GM12878 (cell line): ENCODE data around the gene TMEM272. TPM values are rescaled to one million over a fixed set of nuclear protein-coding genes. Genes with fewer than 3 reads are reported as not detected.

Source experiments
- ATAC-seq: fragments of 200-7000 bp; cut with Tn5 transposase; 3 replicates; pipeline ENCODE4 v1.9.1; 2020; ENCODE audit warnings: mild to moderate bottlenecking, moderate library complexity
- BruUV-seq: library from RNA; stranded (reverse); fragments of 400-500 nt; replicated peaks from 2 replicates; lab custom pipeline; 2021; lab: Mats Ljungman, UMichigan
- CTCF ChIA-PET: fragments of 300-600 bp; sonication (Branson Sonifier 250); formaldehyde crosslinking; extraction: SDS; loops from one replicate; lab custom pipeline; 2021; ENCODE audit warnings: inconsistent platforms; lab: Yijun Ruan, JAX
- POLR2A ChIA-PET: fragments of 350-600 bp; formaldehyde crosslinking; extraction: SDS; loops from one replicate; lab custom pipeline; 2021; ENCODE audit warnings: inconsistent platforms; lab: Charles Lee
- RAD21 ChIA-PET: fragments of 300-600 bp; sonication (Branson Sonifier 250); formaldehyde crosslinking; loops from one replicate; lab custom pipeline; 2023; ENCODE audit warnings: antibody characterized with exemption; ENCODE audit not compliant: unreplicated experiment; lab: Charles Lee
- SMC1A ChIA-PET: fragments of 300-600 bp; sonication (Branson Sonifier 250); formaldehyde crosslinking; loops from one replicate; lab custom pipeline; 2023; ENCODE audit not compliant: unreplicated experiment, uncharacterized antibody; lab: Charles Lee
- DNase-seq: peaks from one replicate; pipeline ENCODE4 v3.0.0-alpha.2; 2011; ENCODE audit warnings: low read depth, low spot score
- FAIRE-seq: peaks from 3 replicates; lab custom pipeline; 2011; peaks lifted over from hg19 to GRCh38; lab: Jason Lieb, UNC
- H2AFZ ChIP-seq: 2 replicates; pipeline ENCODE4 v1.6.0; 2011; ENCODE audit warnings: low read depth, low read length, control low read depth; ENCODE audit not compliant: control insufficient read depth
- H3K27ac ChIP-seq: 2 replicates; pipeline ENCODE4 v1.5.1; 2011; ENCODE audit warnings: control low read depth; ENCODE audit not compliant: control insufficient read depth, insufficient read depth
- H3K27me3 ChIP-seq, 2 experiments: replicated peaks in 1 of 2; 2 replicates each; pipeline versions ENCODE4 v1.6.0 to v1.6.1; 2011; ENCODE audit warnings: low read length in 1 of 2; ENCODE audit not compliant: control insufficient read depth in 2 of 2, insufficient read depth in 2 of 2
- H3K36me3 ChIP-seq, 2 experiments: 2 replicates each; pipeline ENCODE4 v1.5.1; 2011; ENCODE audit warnings: low read length in 1 of 2; ENCODE audit not compliant: control insufficient read depth in 2 of 2, insufficient read depth in 2 of 2
- H3K4me1 ChIP-seq: 2 replicates; pipeline ENCODE4 v1.6.1; 2011; ENCODE audit warnings: mild to moderate bottlenecking, low read length, moderate library complexity, mixed read lengths; ENCODE audit not compliant: control insufficient read depth, insufficient read depth
- H3K4me2 ChIP-seq: 2 replicates; pipeline ENCODE4 v1.6.0; 2011; ENCODE audit warnings: control low read depth; ENCODE audit not compliant: control insufficient read depth, insufficient read depth
- H3K4me3 ChIP-seq: fragments of 200-600 bp; sonication (generic); 2 replicates; pipeline ENCODE4 v1.5.1; 2016
- H3K79me2 ChIP-seq: 2 replicates; pipeline ENCODE4 v1.6.0; 2011; ENCODE audit warnings: low read length; ENCODE audit not compliant: control insufficient read depth, insufficient read depth
- H3K9ac ChIP-seq: 2 replicates; pipeline ENCODE4 v1.8.0; 2011; ENCODE audit warnings: low read length, control low read depth, mixed read lengths; ENCODE audit not compliant: control insufficient read depth, insufficient read depth
- H3K9me3 ChIP-seq: replicated peaks from 3 replicates; pipeline ENCODE4 v1.5.1; 2011; ENCODE audit warnings: mild to moderate bottlenecking, low read length; ENCODE audit not compliant: control insufficient read depth, insufficient read depth
- H4K20me1 ChIP-seq: 2 replicates; pipeline ENCODE4 v1.6.0; 2011; ENCODE audit not compliant: control insufficient read depth, insufficient read depth
- CHD1 ChIP-seq: IDR thresholded peaks from 2 replicates; pipeline ENCODE4 v1.6.1; 2012; ENCODE audit warnings: low read depth, low read length, improper control_type of control experiment
- ETV6 ChIP-seq, 2 experiments: fragments of 450-650 bp in 1 of 2; IDR thresholded peaks in 1 of 2; conservative IDR thresholded peaks in 1 of 2; 2 replicates each; pipeline ENCODE4 v1.6.1; 2014; ENCODE audit warnings: antibody characterized with exemption in 1 of 2, borderline replicate concordance in 1 of 2, low read depth in 1 of 2, mild to moderate bottlenecking in 1 of 2, moderate library complexity in 1 of 2
- MTA2 ChIP-seq: fragments of 450-650 bp; IDR thresholded peaks from 2 replicates; pipeline ENCODE4 v1.6.1; 2016; ENCODE audit warnings: low read depth, mild to moderate bottlenecking, moderate library complexity
- NR2C1 ChIP-seq: fragments of 450-650 bp; IDR thresholded peaks from 2 replicates; pipeline ENCODE4 v1.6.1; 2017; ENCODE audit warnings: antibody characterized with exemption, mild to moderate bottlenecking, moderate library complexity
- RB1 ChIP-seq: fragments of 450-650 bp; formaldehyde crosslinking; IDR thresholded peaks from 2 replicates; pipeline ENCODE4 v1.6.1; 2017; ENCODE audit warnings: mild to moderate bottlenecking, borderline replicate concordance
- RCOR1 ChIP-seq: conservative IDR thresholded peaks from 2 replicates; pipeline ENCODE4 v1.6.1; 2012; ENCODE audit warnings: low read depth, low read length, improper control_type of control experiment
- ZNF207 ChIP-seq: fragments of 450-650 bp; IDR thresholded peaks from 2 replicates; pipeline ENCODE4 v1.6.1; 2014; ENCODE audit warnings: antibody characterized with exemption, mild to moderate bottlenecking, borderline replicate concordance
- ZSCAN29 ChIP-seq: fragments of 450-650 bp; IDR thresholded peaks from 2 replicates; pipeline ENCODE4 v1.6.1; 2017; ENCODE audit warnings: mild to moderate bottlenecking, moderate library complexity
- WGBS: methylation state at CpG from one replicate; pipeline ENCODE4 v1.1.6; 2016; ENCODE audit warnings: low lambda C conversion rate; ENCODE audit not compliant: insufficient replicate concordance, insufficient coverage; ENCODE audit errors: missing lambda C conversion rate; 5-methylcytosine and 5-hydroxymethylcytosine counted together
- in situ Hi-C: fragments of 300-500 bp; cut with MboI; formaldehyde crosslinking; loops from 9 replicates; pipeline ENCODE4 v1.14.3; 2018; ENCODE audit warnings: mixed read lengths
- intact Hi-C: fragments of 100-400 bp; cut with micrococcal nuclease; formaldehyde crosslinking; loops from one replicate; pipeline ENCODE4 v1.14.2; 2022; ENCODE audit not compliant: unreplicated experiment
- polyA plus RNA-seq, 11 experiments: library from polyadenylated mRNA; depleted of rRNA in 4 of 11; unstranded in 6 of 11; stranded (reverse) in 5 of 11; fragments of >200 nt; fragmentation: Nextera tagmentation in 4 of 11; fragmentation: Illumina TruSeq in 1 of 11; extraction: Ambion mirVana in 4 of 11; extraction: Trizol in 1 of 11; gene quantifications; 1 replicate in 1 of 11; 2 replicates in 10 of 11; pipeline versions ENCODE4 v1.2.1 to v1.2.3, GENCODE V29; 2011 to 2016; ENCODE audit warnings: inconsistent platforms in 2 of 11, missing spikeins in 2 of 11, low read depth in 1 of 11
- total RNA-seq, 4 experiments: library from RNA; depleted of rRNA in 3 of 4; stranded (reverse); fragments of >200 nt in 3 of 4; fragmentation: Illumina TruSeq in 1 of 4; extraction: Trizol in 1 of 4; gene quantifications; 2 replicates each; pipeline versions ENCODE4 v1.2.1 to v1.2.3, GENCODE V29; 2013 to 2021
- TF ChIP-seq, protein P1 (sequence below): fragments of 450-650 bp; IDR thresholded peaks from 2 replicates; pipeline ENCODE4 v1.6.1; 2017; ENCODE audit warnings: mild to moderate bottlenecking, moderate library complexity

Gene TMEM272
- total and polyA plus RNA-seq, 10 of the 15 experiments (the other 5 are each of a cell fraction or from before 2014, with no cell fraction given) = 0.01 to 0.04 TPM; not detected in 8

DNA sequence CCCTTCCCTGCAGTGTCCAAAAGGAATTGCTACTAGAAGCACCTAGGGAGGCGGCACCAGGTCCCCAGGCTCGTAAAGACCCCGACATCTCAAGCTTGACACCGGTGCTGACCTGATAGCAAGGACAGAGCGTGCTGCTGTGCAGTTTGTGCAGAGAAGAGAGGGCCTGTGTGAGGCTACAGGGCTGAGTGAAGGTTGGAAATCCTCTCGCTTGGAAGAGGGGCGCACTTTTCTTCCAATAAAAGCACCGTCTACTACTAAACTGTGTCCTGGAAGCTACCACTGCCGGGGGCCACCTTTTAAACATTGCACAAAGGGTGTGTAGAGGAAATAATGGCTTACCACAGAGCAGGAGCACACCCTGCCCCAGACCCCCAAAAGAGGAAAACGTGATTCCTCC lies 11.0 kb downstream of the TMEM272 start:
- DNase-seq (no peak), ATAC-seq (no peak), FAIRE-seq (no peak)
- in situ Hi-C loops = no loop called here
- H3K27me3 ChIP-seq = peaks cover 0 to 6% of the 10 kb centered on the region in 2 experiments; a peak in 3 of 4 replicates
- TF ChIP-seq, protein P1, sequence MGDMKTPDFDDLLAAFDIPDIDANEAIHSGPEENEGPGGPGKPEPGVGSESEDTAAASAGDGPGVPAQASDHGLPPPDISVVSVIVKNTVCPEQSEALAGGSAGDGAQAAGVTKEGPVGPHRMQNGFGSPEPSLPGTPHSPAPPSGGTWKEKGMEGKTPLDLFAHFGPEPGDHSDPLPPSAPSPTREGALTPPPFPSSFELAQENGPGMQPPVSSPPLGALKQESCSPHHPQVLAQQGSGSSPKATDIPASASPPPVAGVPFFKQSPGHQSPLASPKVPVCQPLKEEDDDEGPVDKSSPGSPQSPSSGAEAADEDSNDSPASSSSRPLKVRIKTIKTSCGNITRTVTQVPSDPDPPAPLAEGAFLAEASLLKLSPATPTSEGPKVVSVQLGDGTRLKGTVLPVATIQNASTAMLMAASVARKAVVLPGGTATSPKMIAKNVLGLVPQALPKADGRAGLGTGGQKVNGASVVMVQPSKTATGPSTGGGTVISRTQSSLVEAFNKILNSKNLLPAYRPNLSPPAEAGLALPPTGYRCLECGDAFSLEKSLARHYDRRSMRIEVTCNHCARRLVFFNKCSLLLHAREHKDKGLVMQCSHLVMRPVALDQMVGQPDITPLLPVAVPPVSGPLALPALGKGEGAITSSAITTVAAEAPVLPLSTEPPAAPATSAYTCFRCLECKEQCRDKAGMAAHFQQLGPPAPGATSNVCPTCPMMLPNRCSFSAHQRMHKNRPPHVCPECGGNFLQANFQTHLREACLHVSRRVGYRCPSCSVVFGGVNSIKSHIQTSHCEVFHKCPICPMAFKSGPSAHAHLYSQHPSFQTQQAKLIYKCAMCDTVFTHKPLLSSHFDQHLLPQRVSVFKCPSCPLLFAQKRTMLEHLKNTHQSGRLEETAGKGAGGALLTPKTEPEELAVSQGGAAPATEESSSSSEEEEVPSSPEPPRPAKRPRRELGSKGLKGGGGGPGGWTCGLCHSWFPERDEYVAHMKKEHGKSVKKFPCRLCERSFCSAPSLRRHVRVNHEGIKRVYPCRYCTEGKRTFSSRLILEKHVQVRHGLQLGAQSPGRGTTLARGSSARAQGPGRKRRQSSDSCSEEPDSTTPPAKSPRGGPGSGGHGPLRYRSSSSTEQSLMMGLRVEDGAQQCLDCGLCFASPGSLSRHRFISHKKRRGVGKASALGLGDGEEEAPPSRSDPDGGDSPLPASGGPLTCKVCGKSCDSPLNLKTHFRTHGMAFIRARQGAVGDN = no peak
- no peak for TF ChIP-seq ZSCAN29
- TF ChIP-seq CHD1 = no peak
- no peak for TF ChIP-seq ZNF207
- no peak for TF ChIP-seq RCOR1
- TF ChIP-seq MTA2 = no peak
- no peak for TF ChIP-seq NR2C1
- TF ChIP-seq RB1 = no peak
- TF ChIP-seq ETV6 (conservative IDR thresholded peaks at IDR 0.05 in 1 of 2, IDR thresholded peaks at IDR 0.05 in 1 of 2; ENCODE audit: borderline replicate concordance in 1 of 2, low read depth in 1 of 2) = no peak
- H3K4me1 ChIP-seq = no peaks in the 10 kb centered on the region
- H3K4me3 ChIP-seq = no peak overlapping the region
- ChIA-PET SMC1A (interaction anchor here (1.2 to 2.4 kb wide), 4 partner anchors 8 to 37 kb away, joined by 3 to 14 read pairs (median 5); no protein-coding TSS in a partner anchor), CTCF (interaction anchor here (1.0 to 6.2 kb wide), 4 partner anchors 11 to 548 kb away, joined by 3 to 180 read pairs (median 6); partner anchors contain the start of gene TMEM272), RAD21 (interaction anchor here (0.9 to 5.4 kb wide), 3 partner anchors 20 to 40 kb away, joined by 3 to 75 read pairs (median 6); no protein-coding TSS in a partner anchor), POLR2A (interaction anchor here (1.1 kb wide), 1 partner anchor 22 kb away, joined by 3 read pairs; no protein-coding TSS in a partner anchor)
- H3K79me2 ChIP-seq = no peaks in the 10 kb centered on the region
- intact Hi-C loops = no loop called here
- no peaks in the 10 kb centered on the region for H3K36me3 ChIP-seq
- WGBS = 20% methylated on average over 10 of the region's 10 CpGs
- no peak overlapping the region for H2AFZ ChIP-seq
- H3K9ac ChIP-seq = no peak overlapping the region
- no peaks in the 10 kb centered on the region for H4K20me1 ChIP-seq
- no peak overlapping the region for H3K27ac ChIP-seq
- BruUV-seq = no TSS peak
- no peaks in the 10 kb centered on the region for H3K9me3 ChIP-seq
- H3K4me2 ChIP-seq = no peak overlapping the region
